GM19193 (cell line): ENCODE measurements around the gene LRRC28.

Experiments used
- POLR2A ChIP-seq: IDR thresholded peaks from 4 replicates; pipeline ENCODE4 v1.6.1; 2011; ENCODE audit not compliant: insufficient read depth, insufficient read length; ENCODE audit errors: extremely low read depth

LRRC28 gene

DNA sequence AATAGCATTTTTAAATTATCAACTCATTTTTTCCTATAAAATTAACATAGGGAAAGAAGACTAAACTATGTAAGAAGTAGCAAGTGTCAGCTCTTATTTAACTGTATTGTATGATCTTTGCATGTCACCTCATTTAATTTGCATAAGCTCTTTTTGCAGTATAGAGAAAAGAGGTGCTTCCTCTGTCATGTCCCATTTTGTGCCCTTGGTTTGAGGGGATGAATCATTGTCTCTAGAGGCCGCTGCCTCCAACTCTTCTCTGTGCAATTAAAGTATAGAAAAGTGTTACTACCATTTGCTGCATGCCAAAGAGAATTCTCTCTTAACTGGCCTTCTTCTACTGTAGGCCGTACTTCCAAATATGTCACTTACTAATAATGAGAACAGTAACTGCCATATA is 93.4 kb downstream of the LRRC28 start:
- TF ChIP-seq POLR2A = no peak

DNA sequence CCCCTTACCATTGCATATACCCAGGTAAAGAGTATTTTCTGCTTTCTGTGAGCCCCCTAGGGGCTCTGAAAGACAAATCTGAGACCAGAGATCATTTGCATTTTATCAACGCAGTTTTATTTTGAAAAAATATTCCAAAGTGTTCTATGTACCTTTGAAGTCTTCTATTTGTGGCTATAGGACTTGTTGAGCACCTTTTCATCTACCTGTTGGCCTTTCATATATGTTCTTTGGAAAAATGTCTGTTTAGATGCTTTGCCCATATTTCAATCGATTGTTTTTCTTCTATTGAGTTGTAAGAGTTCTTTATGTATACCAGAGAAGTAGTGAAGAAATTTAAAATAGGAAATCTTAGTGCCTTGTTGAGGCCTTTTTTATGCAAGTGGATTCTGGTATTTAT is 94.0 kb downstream of the LRRC28 start:
- TF ChIP-seq POLR2A = no peak

DNA sequence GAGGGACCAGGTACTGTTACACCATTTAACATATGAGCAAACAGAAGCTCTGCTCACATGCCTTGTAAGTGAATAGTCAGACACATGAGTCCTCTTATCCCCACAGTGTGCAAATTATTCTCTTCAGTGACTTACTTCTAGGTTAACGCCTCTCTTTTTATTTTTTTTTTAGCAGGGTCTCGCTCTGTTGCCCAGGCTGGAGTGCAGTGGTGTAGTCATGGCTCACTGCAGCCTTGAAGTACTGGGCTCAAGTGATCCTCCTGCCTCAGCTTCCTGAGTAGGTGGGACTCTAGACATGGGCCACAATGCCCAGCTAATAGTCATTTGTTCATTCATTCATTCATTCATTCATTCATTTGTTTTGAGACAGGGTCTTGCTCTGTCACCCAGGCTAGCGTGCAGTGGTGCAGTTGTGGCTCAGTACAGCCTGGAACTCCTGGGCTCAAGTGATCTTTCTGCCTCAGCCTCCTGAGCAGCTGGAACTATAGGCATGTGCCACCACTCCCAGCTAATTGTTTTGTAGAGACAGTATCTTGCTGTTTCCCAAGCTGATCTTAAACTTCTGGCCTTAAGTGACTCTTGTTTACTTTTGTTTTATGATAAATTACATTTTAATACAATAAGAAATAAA is 94.7 kb downstream of the LRRC28 start:
- TF ChIP-seq POLR2A = no peak

DNA sequence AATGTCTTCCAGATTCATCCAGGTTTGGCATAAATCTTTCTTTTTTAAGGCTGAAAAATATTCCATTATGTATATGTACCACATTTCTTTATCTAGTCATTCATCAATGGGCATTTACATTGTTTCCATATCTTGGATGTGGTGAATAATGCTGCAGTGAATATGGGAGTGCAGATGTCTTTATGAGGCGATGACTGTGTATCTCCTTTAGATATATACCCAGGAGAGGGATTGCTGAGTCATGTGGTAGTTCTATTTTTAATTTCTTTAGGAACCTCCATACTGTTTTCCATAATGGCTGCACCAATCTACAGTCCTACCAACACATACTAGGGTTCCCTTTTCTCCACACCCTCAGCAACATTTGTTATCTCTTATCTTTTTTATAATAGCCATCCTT is 96.3 kb downstream of the LRRC28 start:
- no peak for TF ChIP-seq POLR2A

DNA sequence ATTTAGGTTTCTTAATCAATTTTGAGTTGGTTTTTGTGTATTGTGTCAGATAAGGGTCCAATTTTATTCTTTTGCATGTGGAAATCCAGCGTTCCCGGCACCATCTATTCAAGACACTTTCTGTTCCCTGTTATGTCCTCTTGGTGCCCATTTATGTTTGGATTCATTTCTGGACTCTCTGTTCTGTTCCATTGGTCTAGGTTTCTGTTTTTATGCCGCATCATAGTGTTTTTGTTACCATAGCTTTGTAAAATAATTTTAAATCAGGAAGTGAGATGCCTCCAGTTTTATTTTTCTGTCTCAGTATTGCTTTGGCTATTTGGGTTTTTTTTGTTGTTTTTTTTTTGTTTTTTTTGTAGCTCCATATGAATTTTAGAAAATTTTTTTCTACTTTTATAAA is 97.1 kb downstream of the LRRC28 start:
- TF ChIP-seq POLR2A = no peak

DNA sequence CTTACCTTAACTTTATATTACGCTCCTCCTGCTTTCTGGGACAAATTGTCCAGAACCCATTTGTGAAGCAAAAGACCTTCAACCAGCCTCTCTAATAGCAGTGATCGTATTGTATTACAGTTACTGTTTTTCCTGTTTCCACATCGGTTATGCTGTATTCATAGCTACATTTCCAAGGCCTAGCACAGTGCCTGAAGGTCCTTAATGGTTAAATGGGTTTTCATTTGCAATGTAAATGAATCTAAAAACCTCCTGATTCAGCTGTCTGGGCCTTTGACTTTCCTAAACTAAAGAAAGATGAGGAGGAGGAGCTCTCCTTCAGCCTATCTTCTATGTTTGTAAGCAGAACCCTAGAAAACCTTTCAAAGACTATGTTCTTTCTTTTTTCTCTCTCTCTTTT is 99.1 kb downstream of the LRRC28 start:
- no peak for TF ChIP-seq POLR2A

DNA sequence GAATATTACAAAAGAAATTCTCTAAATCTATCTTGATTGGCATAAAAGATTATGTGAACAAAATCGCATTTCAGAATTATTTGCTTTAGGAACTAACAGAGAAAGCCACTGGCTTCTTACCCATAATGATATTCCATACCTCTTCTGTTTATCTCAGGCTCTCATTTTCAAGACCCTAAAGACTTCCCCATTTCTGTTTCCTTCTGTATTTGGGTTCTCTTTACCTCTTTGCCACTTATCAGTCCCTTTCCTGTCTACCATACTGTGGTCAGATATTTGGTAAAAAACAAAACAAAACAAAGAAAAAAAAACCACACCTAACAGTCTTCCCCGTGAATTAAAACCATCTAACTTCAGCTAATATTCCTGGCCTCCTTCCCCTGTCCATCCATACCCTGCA is 108.5 kb downstream of the LRRC28 start:
- TF ChIP-seq POLR2A = no peak

DNA sequence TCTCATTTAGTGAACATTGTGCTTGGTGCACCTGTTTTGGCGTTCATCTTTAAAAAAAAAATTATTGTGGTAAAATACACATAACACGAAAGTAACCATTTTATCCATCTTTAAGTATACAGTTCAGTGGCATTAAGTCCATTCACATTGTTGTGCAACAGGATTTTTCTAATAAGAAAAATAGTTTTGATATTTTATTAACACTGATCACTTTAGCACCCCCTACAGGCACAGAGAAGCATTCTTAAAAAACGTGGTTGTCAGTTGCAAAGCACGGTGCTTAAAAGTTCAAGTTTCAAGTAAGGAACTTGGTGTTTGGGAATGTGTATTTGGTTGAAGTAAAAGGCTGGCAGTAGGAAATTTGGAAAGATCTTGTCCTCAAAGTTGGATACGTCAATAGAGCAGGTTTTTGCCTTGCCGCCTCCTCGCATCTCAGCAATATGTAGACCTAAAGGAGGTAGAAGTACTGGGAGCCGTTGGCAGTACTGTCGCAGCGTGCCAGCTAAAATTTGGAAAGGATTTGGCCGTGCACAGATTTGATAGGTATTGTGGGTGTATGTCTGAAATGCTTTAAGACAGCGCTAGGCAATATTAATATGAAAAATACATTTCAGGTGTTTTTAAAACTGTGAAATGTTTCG is 110.4 kb downstream of the LRRC28 start:
- no peak for TF ChIP-seq POLR2A

DNA sequence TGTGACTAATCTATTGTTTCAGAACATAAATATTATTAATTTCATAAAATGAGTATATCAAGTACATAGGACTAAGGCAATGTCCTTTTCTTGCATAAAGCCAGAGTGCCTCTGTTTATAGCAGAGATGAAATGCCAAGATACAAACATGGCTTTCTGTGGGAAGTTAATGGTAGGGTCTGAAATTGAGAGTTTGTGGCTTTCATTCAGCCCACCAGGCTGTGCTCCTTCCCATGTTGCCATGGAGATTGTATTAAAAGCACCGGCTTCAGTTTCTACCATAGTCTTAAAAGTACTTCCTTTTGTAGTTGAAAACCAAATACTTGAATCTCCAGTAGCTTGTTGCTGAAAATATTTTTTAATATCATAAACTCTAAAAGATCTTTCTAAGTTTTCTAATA is 114.0 kb downstream of the LRRC28 start:
- TF ChIP-seq POLR2A = no peak

DNA sequence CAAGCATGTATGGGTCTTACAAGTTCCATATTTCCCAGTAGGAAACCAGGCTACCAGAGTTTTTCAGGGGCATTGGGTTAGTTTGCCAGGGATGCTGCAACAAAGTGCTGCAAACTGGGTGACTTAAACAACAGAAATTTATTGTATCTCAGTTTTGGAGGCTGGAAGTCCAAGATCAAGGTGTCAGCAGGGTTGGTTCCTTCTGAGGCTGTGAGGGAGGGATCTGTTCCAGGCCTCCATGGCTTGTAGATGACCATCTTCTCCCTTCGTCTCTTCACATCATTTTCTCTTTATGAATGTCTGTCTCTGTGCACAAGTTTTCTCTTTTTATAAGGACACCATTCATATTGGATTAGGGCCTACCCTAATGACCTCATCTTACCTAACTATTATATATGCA is 114.7 kb downstream of the LRRC28 start:
- no peak for TF ChIP-seq POLR2A

DNA sequence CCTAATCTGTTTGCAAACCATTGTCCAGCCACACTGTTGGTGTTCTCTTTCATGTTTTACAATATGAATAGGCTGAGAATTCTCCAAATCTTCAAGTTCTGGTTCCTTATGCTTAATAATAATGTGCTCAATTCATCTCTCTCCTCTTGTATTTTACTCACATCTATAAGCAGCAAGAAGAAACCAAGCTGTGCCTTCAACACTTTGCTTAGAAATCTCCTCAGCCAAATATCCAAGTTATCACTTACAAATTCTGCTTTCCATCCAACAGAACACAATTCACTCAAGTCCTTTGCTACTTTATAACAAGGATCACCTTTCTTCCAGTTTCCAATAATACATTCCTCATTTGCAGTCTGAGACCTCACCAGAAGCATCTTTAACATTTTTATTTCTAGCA is 117.5 kb downstream of the LRRC28 start:
- no peak for TF ChIP-seq POLR2A

DNA sequence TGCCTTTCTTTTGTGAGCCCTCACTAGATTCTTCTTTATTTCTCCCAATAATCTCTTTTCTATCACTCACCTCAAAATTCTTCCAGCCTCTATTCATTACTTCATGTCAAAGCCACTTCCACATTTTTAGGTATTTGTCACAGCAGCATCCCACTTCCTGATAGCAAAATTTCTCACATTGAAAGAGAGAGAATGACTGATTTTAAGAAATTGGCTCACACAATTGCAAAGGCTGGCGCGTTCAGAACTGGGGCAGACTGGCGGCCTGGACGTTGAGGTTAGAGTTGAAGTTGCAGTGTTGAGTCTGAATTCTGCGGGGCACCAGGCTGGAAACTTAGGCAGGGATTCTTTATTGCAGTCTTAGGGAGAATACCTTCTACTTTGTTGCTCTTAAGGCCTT is 117.9 kb downstream of the LRRC28 start:
- TF ChIP-seq POLR2A = no peak

DNA sequence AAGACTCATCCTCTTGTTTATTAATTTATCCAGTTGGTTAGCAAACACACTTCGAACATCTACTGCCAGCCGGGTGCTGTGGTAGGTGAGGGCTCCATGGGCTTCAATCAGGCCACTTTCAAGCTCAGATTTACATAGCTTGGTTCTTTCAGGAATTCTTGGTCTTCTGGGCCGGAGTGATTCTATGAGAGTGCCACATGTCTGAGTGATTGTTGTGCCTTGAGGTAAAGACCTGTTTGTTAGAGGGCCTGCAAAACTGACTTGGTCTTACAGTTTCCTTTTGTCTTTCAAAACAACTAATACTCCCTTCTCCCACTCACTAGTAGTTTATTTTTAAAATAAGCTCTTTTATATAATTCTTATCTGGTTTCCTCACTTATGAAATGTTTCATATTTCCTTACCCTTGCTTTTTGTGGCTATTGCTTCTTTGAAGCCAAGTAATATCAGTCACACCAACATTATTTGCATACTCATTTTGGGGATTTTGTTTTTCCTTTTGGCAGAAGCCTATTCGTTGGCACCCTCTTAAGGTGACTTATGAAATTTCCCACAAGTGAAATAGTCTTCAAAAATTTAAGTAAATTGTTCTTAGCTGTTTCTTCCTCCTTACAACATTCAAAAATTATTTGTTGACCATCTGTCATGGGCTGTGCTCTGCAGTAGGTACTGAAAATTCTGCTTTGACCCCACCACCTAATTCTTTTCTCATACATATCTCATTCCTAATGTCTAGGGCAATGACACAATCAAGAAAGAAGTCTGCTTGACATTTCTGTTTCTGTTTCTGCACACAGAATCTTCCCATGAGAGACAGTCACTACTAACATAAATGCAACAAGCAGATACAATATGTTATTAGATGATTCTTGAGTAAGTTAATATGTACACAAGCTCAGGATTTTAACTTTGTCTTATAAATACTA is 120.2 kb downstream of the LRRC28 start:
- no peak for TF ChIP-seq POLR2A

DNA sequence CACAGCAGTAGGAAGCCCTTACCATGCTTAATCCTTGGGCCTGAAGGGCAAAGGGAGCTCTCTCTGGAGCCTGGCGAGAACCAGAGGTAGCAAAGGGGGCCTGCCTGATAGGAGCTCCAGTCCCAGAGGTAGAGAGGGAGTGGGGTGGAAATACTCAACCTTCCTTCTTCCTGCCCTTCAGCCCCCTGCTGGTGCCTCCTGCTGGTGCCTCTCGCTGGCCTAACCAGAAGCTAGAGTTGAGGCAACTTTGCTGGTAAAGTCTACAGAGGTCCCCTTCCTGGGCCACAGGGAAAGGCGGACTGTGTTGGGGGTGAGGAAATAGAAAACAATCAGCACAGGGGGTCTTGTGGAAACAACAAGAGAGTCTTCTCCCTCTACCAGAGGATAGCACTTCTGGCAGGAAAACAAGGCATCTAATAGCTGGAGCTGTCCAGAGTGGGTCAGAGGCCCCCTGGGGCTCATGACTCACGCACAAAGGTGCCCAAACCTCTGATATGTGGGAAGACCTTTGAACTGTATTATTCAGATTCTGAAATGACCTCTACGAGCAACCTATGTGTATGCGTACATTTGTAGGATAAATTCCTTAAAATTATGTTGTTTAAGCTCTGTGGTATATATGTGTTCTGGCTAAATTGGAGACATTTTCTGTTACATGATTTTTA is 133.9 kb downstream of the LRRC28 start:
- no peak for TF ChIP-seq POLR2A

DNA sequence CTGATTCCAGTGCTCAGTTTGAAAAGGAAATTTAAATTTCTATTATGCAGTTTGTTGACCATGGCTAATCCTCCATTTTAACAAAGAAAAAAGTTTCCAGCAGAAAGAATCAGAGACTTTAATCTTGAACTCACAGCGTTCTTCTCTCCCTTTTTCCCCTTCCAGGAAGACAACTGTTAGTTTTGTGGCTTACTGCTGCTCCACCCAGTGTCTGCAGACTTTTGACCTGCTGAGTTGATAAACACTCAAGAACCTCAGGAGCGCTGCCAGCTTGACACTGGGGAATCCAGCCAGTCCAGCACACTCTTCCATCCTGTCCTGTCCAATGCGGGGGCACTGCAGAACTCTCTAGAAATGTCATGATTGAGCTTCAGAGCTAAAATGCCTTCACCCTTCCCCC is 134.6 kb downstream of the LRRC28 start:
- TF ChIP-seq POLR2A = no peak
